ENCODE results near the gene SH3RF2. TPM values are rescaled to one million over a fixed set of nuclear protein-coding genes. Genes with fewer than 3 reads are reported as not detected.

SH3RF2 gene
- total and polyA plus RNA-seq, 9 of the 15 experiments (the other 6 are each of a cell fraction or from before 2014, with no cell fraction given), result 0.05 TPM; not detected in 8

GRCh38 chr5:146034605-146035004, 98.2 kb downstream of the SH3RF2 start:
- Histone ChIP-seq H3K9me1 (ENCODE audit: control insufficient read depth, insufficient read depth, low read length) (no peaks in the 10 kb centered on the region), H3K9ac (ENCODE audit: insufficient read depth in 1 of 2, low read depth in 2 of 2, low read length in 2 of 2) (no peak overlapping the region), H2AFZ (ENCODE audit: low read depth, low read length) (no peak overlapping the region), H3K4me3 (no peak overlapping the region), H3K27ac (ENCODE audit: extremely low read depth, low read depth, low read length) (no peak overlapping the region), H3K36me3 (ENCODE audit: control insufficient read depth, insufficient read depth, low read length) (no peaks in the 10 kb centered on the region), H3K79me2 (ENCODE audit: control insufficient read depth, insufficient read depth, low read length) (no peaks in the 10 kb centered on the region), H3K27me3 (ENCODE audit: control insufficient read depth in 2 of 2, insufficient read depth in 2 of 2, low read length in 2 of 2) (peaks cover 3 to 12% of the 10 kb centered on the region in 2 experiments; a peak in 2 of 5 replicates), H4K20me1 (replicated peaks; ENCODE audit: control insufficient read depth, insufficient read depth, low read length) (no peaks in the 10 kb centered on the region), H3K4me1 (replicated peaks in 1 of 2; ENCODE audit: control insufficient read depth in 2 of 2, insufficient read depth in 2 of 2, low read length in 2 of 2) (no peaks in the 10 kb centered on the region), H3K4me2 (ENCODE audit: insufficient read depth, low read length) (no peak overlapping the region), H3K9me3 (replicated peaks; ENCODE audit: control insufficient read depth, insufficient read depth, low read depth, low read length) (no peaks in the 10 kb centered on the region)
- TF ChIP-seq CEBPZ (IDR thresholded peaks at IDR 0.05; ENCODE audit: borderline replicate concordance, low read depth, low read length) (no peak), YBX1 (IDR thresholded peaks at IDR 0.05) (no peak), HDAC8 (tag; IDR thresholded peaks at IDR 0.05) (no peak)
- intact Hi-C loops (cut with micrococcal nuclease), result no loop called here
- WGBS (ENCODE audit: insufficient coverage, low coverage, missing lambda C conversion rate), result 7% methylated on average over 4 of the region's 4 CpGs
- in situ Hi-C loops (cut with MboI), result no loop called here
- ChIA-PET CTCF (ENCODE audit: low intra/inter-chr PET ratio) (no interaction called here), POLR2A (no interaction called here)
- no peak for DNase-seq (ENCODE audit: extremely low read depth in 1 of 4, low spot score in 3 of 4)
- BruUV-seq (replicated peaks), result no TSS peak
- no peak for ATAC-seq
- FAIRE-seq, result no peak

All from K562 (cell line).